Thymus (tissue), 14 donors: Measurements from ENCODE around the gene PDCD5. TPM values are rescaled to one million over a fixed set of nuclear protein-coding genes. Genes with fewer than 3 reads are reported as not detected.
A peak's percentile ranks its signal among the peaks of the same experiment; 100 is the strongest.
"Not testable (repeated sequence)": the region's sequence is repeated elsewhere in the genome, so short reads cannot be mapped to it uniquely, and the experiment has no call there.

ENCODE experiments used
- DNase-seq, 9 donors: peaks; one replicate each; pipeline ENCODE4 v3.0.0-alpha.2; 2013; ENCODE audit warnings: low spot score in 9 of 9, low read depth in 6 of 9, missing footprints in 1 of 9
- H3K27ac ChIP-seq, 2 donors: one replicate each; pipeline ENCODE4 v1.5.1; 2013; ENCODE audit warnings: control low read depth in 1 of 2, low read depth in 1 of 2, low read length in 1 of 2, mild to moderate bottlenecking in 1 of 2, moderate library complexity in 1 of 2
- H3K27me3 ChIP-seq, 2 donors: one replicate each; pipeline ENCODE4 v1.5.1; 2013; ENCODE audit warnings: low read length in 1 of 2; ENCODE audit not compliant: control insufficient read depth in 2 of 2, insufficient read depth in 1 of 2
- H3K36me3 ChIP-seq, 2 donors: one replicate each; pipeline ENCODE4 v1.5.1; 2013; ENCODE audit warnings: low read length in 1 of 2, mild to moderate bottlenecking in 1 of 2, moderate library complexity in 1 of 2; ENCODE audit not compliant: control insufficient read depth in 2 of 2, insufficient read depth in 2 of 2
- H3K4me1 ChIP-seq, 2 donors: one replicate each; pipeline ENCODE4 v1.5.1; 2013; ENCODE audit warnings: low read length in 2 of 2; ENCODE audit not compliant: control insufficient read depth in 2 of 2, insufficient read depth in 2 of 2
- H3K4me3 ChIP-seq, 2 donors: one replicate each; pipeline ENCODE4 v1.5.1; 2013; ENCODE audit warnings: low read length in 2 of 2, control low read depth in 1 of 2, mild to moderate bottlenecking in 1 of 2
- H3K9me3 ChIP-seq, 2 donors: one replicate each; pipeline ENCODE4 v1.5.1; 2013; ENCODE audit warnings: low read length in 1 of 2, mild to moderate bottlenecking in 1 of 2; ENCODE audit not compliant: control insufficient read depth in 2 of 2, insufficient read depth in 1 of 2
- WGBS: extraction: QIAGEN DNeasy Blood & Tissue Kit; methylation state at CpG from one replicate; pipeline ENCODE4 v1.1.7; 2013; 5-methylcytosine and 5-hydroxymethylcytosine counted together
- long read RNA-seq, 10 donors: transcript quantifications; one replicate each; lab custom pipeline, GENCODE V29; 2026
- polyA plus RNA-seq: library from polyadenylated mRNA; stranded (reverse); fragments of 200-250 nt; gene quantifications from one replicate; pipeline ENCODE4 v1.2.3, GENCODE V29; 2013
- total RNA-seq: library from RNA; stranded (reverse); fragments of 120-200 nt; gene quantifications from one replicate; pipeline ENCODE4 v1.2.4, GENCODE V29; 2013
- donor health status: healthy.

Gene PDCD5, protein sequence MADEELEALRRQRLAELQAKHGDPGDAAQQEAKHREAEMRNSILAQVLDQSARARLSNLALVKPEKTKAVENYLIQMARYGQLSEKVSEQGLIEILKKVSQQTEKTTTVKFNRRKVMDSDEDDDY
- total RNA-seq (92.6 TPM), polyA plus RNA-seq (122 TPM)
- long read RNA-seq, donor 1, partial matches to known transcripts: 0 of 7 reads
- long read RNA-seq, donor 1, other reads (novel, unspliced or antisense): 0 of 7 reads
- long read RNA-seq, donor 2, transcript PDCD5-204 (6 exons, 601 nt): minor isoform, 6 of 97 reads
- long read RNA-seq, donor 2, transcript PDCD5-207 (6 exons, 699 nt): major isoform, 76 of 97 reads
- long read RNA-seq, donor 2, partial matches to known transcripts: 11 of 97 reads
- long read RNA-seq, donor 2, other reads (novel, unspliced or antisense): 0 of 97 reads
- long read RNA-seq, donor 3, transcript PDCD5-207 (6 exons, 699 nt): major isoform, 109 of 155 reads
- long read RNA-seq, donor 3, transcript PDCD5-203 (4 exons, 1,799 nt): minor isoform, 8 of 155 reads
- long read RNA-seq, donor 3, transcript PDCD5-206 (2 exons, 458 nt): minor isoform, 5 of 155 reads
- long read RNA-seq, donor 3, transcript PDCD5-204 (6 exons, 601 nt): minor isoform, 7 of 155 reads
- long read RNA-seq, donor 3, partial matches to known transcripts: 22 of 155 reads
- long read RNA-seq, donor 3, other reads (novel, unspliced or antisense): 0 of 155 reads
- long read RNA-seq, donor 4, transcript PDCD5-207 (6 exons, 699 nt): major isoform, 32 of 54 reads
- long read RNA-seq, donor 4, partial matches to known transcripts: 19 of 54 reads
- long read RNA-seq, donor 4, other reads (novel, unspliced or antisense): 0 of 54 reads
- long read RNA-seq, donor 5, transcript PDCD5-205 (4 exons, 480 nt): minor isoform, 6 of 188 reads
- long read RNA-seq, donor 5, transcript PDCD5-207 (6 exons, 699 nt): major isoform, 109 of 188 reads
- long read RNA-seq, donor 5, transcript PDCD5-203 (4 exons, 1,799 nt): minor isoform, 8 of 188 reads
- long read RNA-seq, donor 5, partial matches to known transcripts: 59 of 188 reads
- long read RNA-seq, donor 5, other reads (novel, unspliced or antisense): 0 of 188 reads
- long read RNA-seq, donor 6, transcript PDCD5-207 (6 exons, 699 nt): major isoform, 43 of 56 reads
- long read RNA-seq, donor 6, partial matches to known transcripts: 5 of 56 reads
- long read RNA-seq, donor 6, other reads (novel, unspliced or antisense): 0 of 56 reads
- long read RNA-seq, donor 7, transcript PDCD5-204 (6 exons, 601 nt): minor isoform, 6 of 70 reads
- long read RNA-seq, donor 7, transcript PDCD5-207 (6 exons, 699 nt): major isoform, 43 of 70 reads
- long read RNA-seq, donor 7, partial matches to known transcripts: 18 of 70 reads
- long read RNA-seq, donor 7, other reads (novel, unspliced or antisense): 0 of 70 reads
- long read RNA-seq, donor 8, transcript PDCD5-207 (6 exons, 699 nt): major isoform, 21 of 22 reads
- long read RNA-seq, donor 8, partial matches to known transcripts: 0 of 22 reads
- long read RNA-seq, donor 8, other reads (novel, unspliced or antisense): 0 of 22 reads
- long read RNA-seq, donor 9, transcript PDCD5-207 (6 exons, 699 nt): major isoform, 38 of 50 reads
- long read RNA-seq, donor 9, partial matches to known transcripts: 9 of 50 reads
- long read RNA-seq, donor 9, other reads (novel, unspliced or antisense): 0 of 50 reads
- long read RNA-seq, donor 10, transcript PDCD5-207 (6 exons, 699 nt): major isoform, 29 of 36 reads
- long read RNA-seq, donor 10, partial matches to known transcripts: 0 of 36 reads
- long read RNA-seq, donor 10, other reads (novel, unspliced or antisense): 0 of 36 reads

DNA sequence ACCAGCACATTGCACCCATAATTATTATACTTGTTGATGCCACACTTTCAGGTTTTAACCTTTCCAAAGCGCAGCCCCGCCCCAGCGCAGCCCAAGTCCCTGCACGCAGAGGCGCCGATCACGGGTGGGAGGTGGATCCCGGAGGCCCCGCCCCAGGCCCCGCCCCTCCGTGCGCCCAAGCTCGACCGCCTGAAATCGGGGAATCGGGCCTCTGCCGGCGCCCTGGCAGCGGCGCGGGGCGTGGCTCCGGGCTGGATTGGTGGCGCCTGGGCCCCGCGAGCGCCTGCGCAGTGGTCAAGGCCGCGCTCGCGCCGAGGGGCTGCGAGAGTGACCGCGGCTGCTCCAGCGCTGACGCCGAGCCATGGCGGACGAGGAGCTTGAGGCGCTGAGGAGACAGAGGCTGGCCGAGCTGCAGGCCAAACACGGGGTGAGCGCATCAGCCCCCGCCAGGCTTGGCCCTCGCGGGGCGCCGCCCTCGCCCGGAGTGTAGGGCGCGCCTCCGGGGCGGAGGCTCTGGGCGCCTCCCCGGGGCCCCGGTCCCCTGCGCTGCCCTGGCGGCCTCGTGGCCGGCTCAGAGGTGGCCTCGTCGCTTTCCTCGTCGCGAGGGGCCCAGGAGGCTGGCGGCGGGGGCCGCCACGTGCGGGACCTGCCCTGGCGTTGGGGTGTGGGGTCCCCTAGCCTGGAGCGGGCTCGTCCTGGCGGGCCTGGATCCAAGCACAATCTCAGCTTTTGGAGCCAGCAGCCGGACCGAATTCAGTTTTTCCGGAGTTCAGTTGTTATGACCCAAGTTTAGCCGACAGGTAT, at the start of gene PDCD5:
Gene PDCD5 (plus strand): TSS at position 290 of the 804 bp plus-strand sequence. CDS start 72 bp downstream, at position 362.
- H3K4me1 ChIP-seq: peaks cover 6 to 15% of the 10 kb centered on the region in 2 donors
- H3K27ac ChIP-seq: peak within 1 kb of the TSS in 1 of 2 donors; percentile 80
- peaks cover 10 to 16% of the 10 kb centered on the region in 2 donors for H3K36me3 ChIP-seq
- under 1% methylated on average over 81 of the region's 81 CpGs for WGBS
- peaks cover 0 to 2% of the 10 kb centered on the region in 2 donors for H3K27me3 ChIP-seq
- DNase-seq: peak; percentile 73 to 96 (median 91)
- peak within 1 kb of the TSS; percentile 76 to 87 for H3K4me3 ChIP-seq
- H3K9me3 ChIP-seq: no peaks in the 10 kb centered on the region

DNA sequence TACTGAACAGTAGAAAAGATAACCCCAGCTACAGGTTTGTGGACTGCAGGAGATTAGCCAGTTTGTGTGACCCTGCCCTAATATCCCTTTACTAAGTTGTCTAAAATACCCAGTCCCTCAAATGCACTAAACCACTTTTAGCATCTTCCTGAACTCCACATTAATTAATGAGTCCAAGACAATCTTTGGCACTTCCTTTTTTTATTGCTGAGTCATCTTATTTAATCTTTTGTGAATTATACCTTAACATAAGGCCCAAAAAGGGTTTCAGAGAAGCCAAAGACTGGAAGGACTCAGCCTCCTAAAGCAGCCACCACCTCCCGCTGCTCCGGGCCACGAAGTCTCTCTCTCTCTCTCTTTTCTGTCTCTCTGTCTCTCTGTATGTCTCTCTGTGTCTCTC, 48.8 kb upstream of the PDCD5 start:
- WGBS: 59% methylated on average over 3 of the region's 3 CpGs
- Histone ChIP-seq H3K4me3 (no peak overlapping the region), H3K36me3 (no peaks in the 10 kb centered on the region), H3K9me3 (peaks cover 0 to 1% of the 10 kb centered on the region in 2 donors), H3K27me3 (no peaks in the 10 kb centered on the region), H3K4me1 (no peaks in the 10 kb centered on the region), H3K27ac (no peak overlapping the region)
- no peak for DNase-seq

- Histone ChIP-seq H3K9me3 (peaks cover 0 to 3% of the 10 kb centered on the region in 2 donors), H3K4me1 (no peaks in the 10 kb centered on the region), H3K36me3 (no peaks in the 10 kb centered on the region), H3K27me3 (no peaks in the 10 kb centered on the region), H3K27ac (no peak overlapping the region), H3K4me3 (no peak overlapping the region)
- WGBS: 75% methylated on average over 5 of the region's 5 CpGs
- DNase-seq: no peak
These were observed 43.4 kb upstream of the PDCD5 start for GRCh38 chr19:32537580-32537979.

GRCh38 chr19:32539240-32539916, 41.6 kb upstream of the PDCD5 start:
- WGBS: 81% methylated on average over 12 of the region's 12 CpGs
- DNase-seq: no peak
- no peak overlapping the region for H3K4me3 ChIP-seq
- H3K36me3 ChIP-seq: no peaks in the 10 kb centered on the region
- H3K4me1 ChIP-seq: no peaks in the 10 kb centered on the region
- peaks cover 0 to 3% of the 10 kb centered on the region in 2 donors for H3K9me3 ChIP-seq
- no peaks in the 10 kb centered on the region for H3K27me3 ChIP-seq
- H3K27ac ChIP-seq: no peak overlapping the region

- Histone ChIP-seq H3K4me1 (no peaks in the 10 kb centered on the region), H3K4me3 (no peak overlapping the region), H3K27ac (no peak overlapping the region), H3K27me3 (no peaks in the 10 kb centered on the region), H3K9me3 (peaks cover 0 to 1% of the 10 kb centered on the region in 2 donors), H3K36me3 (no peaks in the 10 kb centered on the region)
- no peak for DNase-seq
- 81% methylated on average over 3 of the region's 3 CpGs for WGBS
These were observed 40.4 kb upstream of the PDCD5 start for GRCh38 chr19:32540621-32541020.

GRCh38 chr19:32541376-32541775, 39.6 kb upstream of the PDCD5 start:
- DNase-seq, H3K27ac ChIP-seq, H3K4me3 ChIP-seq, H3K36me3 ChIP-seq, H3K27me3 ChIP-seq, H3K4me1 ChIP-seq, H3K9me3 ChIP-seq: not testable (repeated sequence)
- 97% methylated on average over 5 of the region's 5 CpGs for WGBS

- Histone ChIP-seq H3K27ac (no peak overlapping the region), H3K36me3 (no peaks in the 10 kb centered on the region), H3K27me3 (no peaks in the 10 kb centered on the region), H3K4me1 (no peaks in the 10 kb centered on the region), H3K4me3 (no peak overlapping the region), H3K9me3 (peaks cover 0 to 1% of the 10 kb centered on the region in 2 donors)
- 90% methylated on average over 8 of the region's 8 CpGs for WGBS
- DNase-seq: no peak
These were observed 38.4 kb upstream of the PDCD5 start for GRCh38 chr19:32542477-32543108.
